Peyer's patch (tissue), 4 donors: Measurements from ENCODE around the gene SLC23A3.

Source experiments
- POLR2A ChIP-seq, 2 donors: fragments of 450-650 bp; IDR thresholded peaks; one replicate each; pipeline ENCODE4 v1.5.1; 2017; ENCODE audit warnings: antibody characterized with exemption in 2 of 2, mild to moderate bottlenecking in 2 of 2, moderate library complexity in 2 of 2
- TF ChIP-seq, protein P1 (sequence below), 6 experiments: fragments of 450-650 bp in 4 of 6; fragments of 200-600 bp in 2 of 6; sonication (generic) in 1 of 6; IDR thresholded peaks; one replicate each; pipeline ENCODE4 v1.5.1; 2017 to 2019; ENCODE audit warnings: antibody characterized with exemption in 6 of 6, mild to moderate bottlenecking in 3 of 6, moderate library complexity in 1 of 6

DNA sequence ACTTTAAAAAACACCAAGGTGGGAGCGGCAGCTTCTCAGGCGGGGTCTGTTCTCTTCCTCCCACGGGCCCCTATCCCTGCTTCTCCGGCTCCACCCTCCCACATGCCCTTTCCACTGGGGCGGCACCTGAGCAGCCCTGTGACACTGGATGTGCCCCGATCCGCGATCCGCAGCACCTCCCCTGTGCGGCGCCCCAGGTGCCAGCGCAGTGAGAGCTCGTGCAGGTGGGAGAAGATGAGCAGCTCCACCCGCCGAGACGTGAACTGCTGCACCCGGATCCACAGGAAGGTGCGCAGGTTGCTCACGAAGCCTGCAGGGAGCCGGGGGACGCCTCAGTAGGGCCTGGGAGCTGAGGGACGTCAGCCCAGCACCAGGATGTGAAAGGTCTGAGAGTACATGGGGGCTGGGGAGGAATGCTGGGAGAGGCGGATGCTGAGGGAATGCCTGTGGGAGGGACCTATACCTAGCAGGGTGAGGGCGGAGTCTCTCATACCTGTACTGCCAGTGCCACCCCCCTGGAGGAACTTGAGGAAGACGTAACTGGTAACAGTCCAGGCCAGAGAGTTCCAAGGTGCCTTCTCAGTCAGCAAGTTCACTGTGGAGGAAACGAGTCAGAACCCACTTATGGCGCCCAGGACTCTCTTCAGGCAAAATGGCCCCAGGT, 46.2 kb upstream of the SLC23A3 start:
- TF ChIP-seq, protein P1, sequence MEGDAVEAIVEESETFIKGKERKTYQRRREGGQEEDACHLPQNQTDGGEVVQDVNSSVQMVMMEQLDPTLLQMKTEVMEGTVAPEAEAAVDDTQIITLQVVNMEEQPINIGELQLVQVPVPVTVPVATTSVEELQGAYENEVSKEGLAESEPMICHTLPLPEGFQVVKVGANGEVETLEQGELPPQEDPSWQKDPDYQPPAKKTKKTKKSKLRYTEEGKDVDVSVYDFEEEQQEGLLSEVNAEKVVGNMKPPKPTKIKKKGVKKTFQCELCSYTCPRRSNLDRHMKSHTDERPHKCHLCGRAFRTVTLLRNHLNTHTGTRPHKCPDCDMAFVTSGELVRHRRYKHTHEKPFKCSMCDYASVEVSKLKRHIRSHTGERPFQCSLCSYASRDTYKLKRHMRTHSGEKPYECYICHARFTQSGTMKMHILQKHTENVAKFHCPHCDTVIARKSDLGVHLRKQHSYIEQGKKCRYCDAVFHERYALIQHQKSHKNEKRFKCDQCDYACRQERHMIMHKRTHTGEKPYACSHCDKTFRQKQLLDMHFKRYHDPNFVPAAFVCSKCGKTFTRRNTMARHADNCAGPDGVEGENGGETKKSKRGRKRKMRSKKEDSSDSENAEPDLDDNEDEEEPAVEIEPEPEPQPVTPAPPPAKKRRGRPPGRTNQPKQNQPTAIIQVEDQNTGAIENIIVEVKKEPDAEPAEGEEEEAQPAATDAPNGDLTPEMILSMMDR (IDR thresholded peaks at IDR 0.05): no peak
- no peak for TF ChIP-seq POLR2A (IDR thresholded peaks at IDR 0.05)
